ENCODE data around the gene P2RY8.
"Not testable (repeated sequence)": the region's sequence is repeated elsewhere in the genome, so short reads cannot be mapped to it uniquely, and the experiment has no call there.

The P2RY8 gene

DNA sequence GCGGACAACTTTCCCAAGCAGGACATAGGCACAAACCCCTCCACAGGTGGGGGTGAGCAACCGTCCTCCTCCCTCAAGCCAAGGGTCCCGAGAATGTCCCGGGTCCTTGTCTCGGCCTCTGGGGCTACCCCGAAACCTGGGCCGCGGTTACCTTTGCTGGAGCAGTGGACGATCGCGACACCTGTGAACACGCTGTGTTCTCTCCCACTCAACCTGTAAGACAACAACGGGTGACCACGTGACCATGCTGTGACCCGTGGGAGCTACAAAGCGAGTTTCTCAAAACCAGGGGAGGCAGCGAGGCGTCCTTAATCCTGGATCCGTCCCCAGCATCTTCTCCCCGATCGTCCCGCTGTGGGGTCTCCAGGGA lies 102.1 kb downstream of the P2RY8 start:
- H3K4me3 ChIP-seq (ENCODE audit: low read length): no peak overlapping the region
- H3K4me1 ChIP-seq (ENCODE audit: insufficient read depth, low read length): no peaks in the 10 kb centered on the region
- H3K27me3 ChIP-seq (ENCODE audit: insufficient read depth, low read length): no peaks in the 10 kb centered on the region
- H3K9me3 ChIP-seq (ENCODE audit: insufficient read depth, low read depth, low read length): peaks cover 4% of the 10 kb centered on the region; the same call in 1 of the 2 replicates
- no peak overlapping the region for H3K9ac ChIP-seq (ENCODE audit: low read depth, low read length)
- peaks cover 66% of the 10 kb centered on the region for H3K36me3 ChIP-seq (ENCODE audit: insufficient read depth, low read length)
- no peak overlapping the region for H3K27ac ChIP-seq (ENCODE audit: low read depth, low read length)
- WGBS: 95% methylated on average over 22 of the region's 22 CpGs

DNA sequence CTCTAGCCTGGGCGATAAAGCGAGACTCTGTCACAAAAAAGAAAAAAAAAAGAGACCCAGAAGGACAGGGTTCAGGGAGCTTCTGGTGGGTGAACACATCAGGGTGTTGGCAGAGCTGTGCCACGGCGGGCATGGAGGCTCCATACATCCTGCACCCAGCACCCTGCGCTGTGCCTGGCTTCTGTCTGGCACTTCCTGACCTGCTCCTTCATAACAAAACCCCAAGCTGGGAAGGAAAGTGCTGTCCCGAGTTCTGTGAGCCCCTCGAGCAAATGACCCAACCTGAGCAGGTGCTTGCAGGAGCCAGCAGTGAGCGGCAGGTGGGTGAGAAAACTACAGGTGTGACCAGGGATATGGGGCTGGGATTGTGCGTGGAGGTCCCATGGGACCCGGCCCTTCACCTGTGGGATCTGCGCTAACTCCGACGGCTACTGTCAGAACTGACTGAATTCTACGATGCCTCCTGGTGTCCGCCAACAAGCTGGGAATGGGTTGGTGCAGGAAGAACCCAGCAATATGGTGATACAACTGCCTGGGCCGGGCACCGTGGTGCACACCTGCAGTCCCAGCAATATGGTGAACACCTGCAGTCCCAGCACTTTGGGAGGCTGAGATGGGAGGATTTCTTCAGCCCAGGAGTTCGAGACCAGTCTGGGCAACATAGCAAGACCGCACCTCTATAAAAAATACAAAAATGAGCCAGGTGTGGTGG lies 103.2 kb downstream of the P2RY8 start:
- no peaks in the 10 kb centered on the region for H3K4me1 ChIP-seq (ENCODE audit: insufficient read depth, low read length)
- H3K27me3 ChIP-seq (ENCODE audit: insufficient read depth, low read length): no peaks in the 10 kb centered on the region
- H3K27ac ChIP-seq (ENCODE audit: low read depth, low read length): no peak overlapping the region
- H3K9me3 ChIP-seq (ENCODE audit: insufficient read depth, low read depth, low read length): peaks cover 4% of the 10 kb centered on the region; the same call in 1 of the 2 replicates
- 95% methylated on average over 19 of the region's 19 CpGs for WGBS
- H3K36me3 ChIP-seq (ENCODE audit: insufficient read depth, low read length): peaks cover 63% of the 10 kb centered on the region
- H3K4me3 ChIP-seq (ENCODE audit: low read length): no peak overlapping the region
- H3K9ac ChIP-seq (ENCODE audit: low read depth, low read length): no peak overlapping the region

DNA sequence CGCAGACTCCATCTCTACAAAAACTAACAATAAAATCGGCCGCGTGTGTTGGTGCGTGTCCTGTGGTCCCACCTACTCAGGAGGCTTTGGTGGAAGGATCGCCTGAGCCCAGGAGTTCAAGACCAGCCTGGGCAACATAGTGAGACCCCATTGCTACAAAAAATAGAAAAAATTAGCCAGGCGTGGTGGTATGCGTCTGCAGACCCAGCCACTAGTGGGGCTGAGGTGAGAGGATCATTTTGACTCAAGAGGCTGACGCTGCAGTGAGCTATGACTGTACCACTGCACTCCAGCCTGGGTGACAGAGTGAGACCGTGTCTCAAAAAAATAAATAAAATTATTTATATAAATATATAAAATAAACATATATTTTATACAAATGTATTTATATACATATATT lies 106.5 kb downstream of the P2RY8 start:
- no peak overlapping the region for H3K27ac ChIP-seq (ENCODE audit: low read depth, low read length)
- 94% methylated on average over 9 of the region's 10 CpGs for WGBS
- H3K4me1 ChIP-seq (ENCODE audit: insufficient read depth, low read length): no peaks in the 10 kb centered on the region
- peaks cover 59% of the 10 kb centered on the region for H3K36me3 ChIP-seq (ENCODE audit: insufficient read depth, low read length)
- H3K9me3 ChIP-seq (ENCODE audit: insufficient read depth, low read depth, low read length): no peaks in the 10 kb centered on the region
- H3K4me3 ChIP-seq (ENCODE audit: low read length): no peak overlapping the region
- H3K9ac ChIP-seq (ENCODE audit: low read depth, low read length): no peak overlapping the region
- H3K27me3 ChIP-seq (ENCODE audit: insufficient read depth, low read length): no peaks in the 10 kb centered on the region

DNA sequence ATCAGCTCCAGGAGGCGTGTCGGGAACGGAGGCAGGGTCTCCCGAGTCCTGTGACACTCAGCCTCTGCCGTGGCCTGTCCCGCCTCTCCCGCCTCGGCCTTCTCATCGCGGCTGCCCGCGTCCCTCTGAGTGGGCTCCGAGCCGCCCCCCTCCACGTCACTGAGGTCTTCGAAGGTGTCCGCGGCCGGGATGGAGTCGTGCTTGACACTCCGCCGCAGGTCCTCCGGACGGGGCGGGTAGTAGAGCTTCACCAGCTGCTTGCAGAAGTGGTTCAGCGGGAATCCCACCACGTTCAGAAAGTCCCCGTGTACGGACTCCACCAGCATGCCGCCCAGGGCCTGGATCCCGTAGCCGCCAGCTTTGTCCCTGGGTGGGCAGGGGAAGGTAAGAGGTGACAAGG lies 109.2 kb downstream of the P2RY8 start:
- H3K4me1 ChIP-seq (ENCODE audit: insufficient read depth, low read length): no peaks in the 10 kb centered on the region
- no peaks in the 10 kb centered on the region for H3K27me3 ChIP-seq (ENCODE audit: insufficient read depth, low read length)
- WGBS: 94% methylated on average over 32 of the region's 32 CpGs
- peaks cover 7% of the 10 kb centered on the region; the same call in 1 of the 2 replicates for H3K9me3 ChIP-seq (ENCODE audit: insufficient read depth, low read depth, low read length)
- no peak overlapping the region for H3K9ac ChIP-seq (ENCODE audit: low read depth, low read length)
- no peak overlapping the region for H3K27ac ChIP-seq (ENCODE audit: low read depth, low read length)
- peaks cover 68% of the 10 kb centered on the region for H3K36me3 ChIP-seq (ENCODE audit: insufficient read depth, low read length)
- no peak overlapping the region for H3K4me3 ChIP-seq (ENCODE audit: low read length)

DNA sequence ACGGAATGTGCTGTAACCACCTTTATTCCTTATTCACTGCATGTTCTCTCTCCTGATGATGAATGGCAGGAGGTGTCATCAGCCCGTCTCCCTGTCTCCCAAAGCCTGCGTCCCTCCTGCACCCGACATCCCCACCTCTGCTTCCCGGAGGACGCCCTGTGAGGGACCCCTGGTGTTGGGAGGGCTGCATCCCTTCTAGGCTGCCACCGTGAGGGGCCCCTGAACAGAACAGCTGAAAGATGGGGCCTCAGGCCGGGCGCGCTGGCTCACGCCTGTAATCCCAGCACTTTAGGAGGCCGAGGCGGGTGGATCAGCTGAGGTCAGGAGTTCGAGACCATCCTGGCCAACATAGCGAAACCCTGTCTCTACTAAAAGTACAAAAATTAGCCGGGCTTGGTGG lies 110.7 kb downstream of the P2RY8 start:
- 94% methylated on average over 16 of the region's 16 CpGs for WGBS
- H3K9me3 ChIP-seq (ENCODE audit: insufficient read depth, low read depth, low read length): peaks cover 18% of the 10 kb centered on the region; the same call in 1 of the 2 replicates
- not testable (repeated sequence) for H3K4me3 ChIP-seq (ENCODE audit: low read length); H3K27ac ChIP-seq (ENCODE audit: low read depth, low read length); H3K4me1 ChIP-seq (ENCODE audit: insufficient read depth, low read length); H3K27me3 ChIP-seq (ENCODE audit: insufficient read depth, low read length); H3K9ac ChIP-seq (ENCODE audit: low read depth, low read length)
- peaks cover 73% of the 10 kb centered on the region for H3K36me3 ChIP-seq (ENCODE audit: insufficient read depth, low read length)

DNA sequence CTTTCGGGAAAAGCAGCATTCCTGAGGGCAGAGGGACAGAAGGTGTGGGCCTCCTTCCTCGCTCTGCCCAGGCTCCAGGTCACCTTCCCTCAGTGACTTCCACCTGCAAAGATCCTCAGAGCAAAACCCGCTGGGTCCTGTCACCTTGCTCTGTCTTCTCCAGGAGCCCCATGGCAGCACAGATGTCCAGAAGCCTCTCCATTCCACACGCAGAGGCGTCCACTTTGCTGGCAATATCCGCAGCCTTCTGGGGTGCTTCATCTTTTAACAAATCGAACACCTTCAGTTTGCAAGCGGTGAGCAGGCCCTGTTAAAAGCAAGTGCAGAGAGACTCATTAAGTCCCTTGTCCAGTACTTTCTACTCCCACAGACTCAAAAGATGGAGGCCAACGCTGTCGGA lies 111.6 kb downstream of the P2RY8 start:
- H3K9ac ChIP-seq (ENCODE audit: low read depth, low read length): no peak overlapping the region
- H3K4me3 ChIP-seq (ENCODE audit: low read length): no peak overlapping the region
- no peak overlapping the region for H3K27ac ChIP-seq (ENCODE audit: low read depth, low read length)
- no peaks in the 10 kb centered on the region for H3K27me3 ChIP-seq (ENCODE audit: insufficient read depth, low read length)
- no peaks in the 10 kb centered on the region for H3K4me1 ChIP-seq (ENCODE audit: insufficient read depth, low read length)
- H3K36me3 ChIP-seq (ENCODE audit: insufficient read depth, low read length): peaks cover 81% of the 10 kb centered on the region
- WGBS: 86% methylated on average over 10 of the region's 10 CpGs
- peaks cover 18% of the 10 kb centered on the region; the same call in 1 of the 2 replicates for H3K9me3 ChIP-seq (ENCODE audit: insufficient read depth, low read depth, low read length)

DNA sequence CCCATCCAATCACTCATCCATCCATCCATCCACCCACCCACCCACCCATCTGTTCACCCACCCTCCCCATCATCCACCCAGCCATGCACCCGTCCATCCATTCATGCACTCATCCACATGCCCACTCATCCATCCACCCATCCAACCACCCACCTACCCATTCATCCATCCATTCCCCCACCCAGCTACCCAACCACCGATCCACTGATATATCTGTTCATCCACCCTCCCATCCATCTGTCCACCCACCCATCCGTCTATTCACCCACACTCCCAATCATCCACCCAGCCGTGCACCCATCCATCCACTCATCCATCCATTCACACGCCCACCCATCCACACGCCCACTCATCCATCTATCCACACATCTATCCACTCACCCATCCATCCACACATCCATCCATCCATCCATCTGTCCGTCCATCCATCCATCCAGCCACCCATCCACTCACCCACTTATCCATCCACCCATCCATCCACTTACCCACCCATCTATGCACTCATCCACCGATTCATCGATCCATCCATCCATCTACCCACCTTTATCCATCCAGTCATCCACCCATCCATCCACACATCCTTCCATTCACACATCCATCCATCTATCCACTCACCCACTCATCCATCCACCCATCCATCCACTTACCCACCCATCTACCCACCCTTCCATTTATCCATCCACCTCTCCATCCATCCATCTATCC lies 112.7 kb downstream of the P2RY8 start:
- H3K36me3 ChIP-seq (ENCODE audit: insufficient read depth, low read length): peaks cover 80% of the 10 kb centered on the region

DNA sequence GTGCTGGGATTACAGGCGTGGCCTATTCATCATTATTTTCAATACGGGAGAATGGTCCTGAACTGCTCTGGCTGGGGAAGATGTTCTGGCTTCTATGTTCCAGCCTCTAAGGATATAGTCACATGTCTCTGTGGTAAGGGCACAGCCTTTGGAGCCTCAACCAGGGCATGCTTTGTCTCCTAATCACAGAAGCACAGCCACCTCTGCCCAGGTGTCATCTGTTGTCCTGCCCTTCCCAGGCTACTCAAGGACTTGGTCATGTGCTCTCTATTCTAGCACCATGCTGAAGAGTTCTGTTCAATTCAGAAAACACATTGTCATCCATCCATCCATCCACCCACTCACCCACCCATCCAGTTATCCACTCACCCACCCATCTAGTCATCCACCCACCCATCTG lies 113.8 kb downstream of the P2RY8 start:
- peaks cover 88% of the 10 kb centered on the region for H3K36me3 ChIP-seq (ENCODE audit: insufficient read depth, low read length)
- H3K27me3 ChIP-seq (ENCODE audit: insufficient read depth, low read length): no peaks in the 10 kb centered on the region
- H3K9me3 ChIP-seq (ENCODE audit: insufficient read depth, low read depth, low read length): peaks cover 20% of the 10 kb centered on the region
- H3K9ac ChIP-seq (ENCODE audit: low read depth, low read length): no peak overlapping the region
- WGBS: 100% methylated on average over 2 of the region's 2 CpGs
- no peak overlapping the region for H3K27ac ChIP-seq (ENCODE audit: low read depth, low read length)
- no peak overlapping the region for H3K4me3 ChIP-seq (ENCODE audit: low read length)
- H3K4me1 ChIP-seq (ENCODE audit: insufficient read depth, low read length): no peaks in the 10 kb centered on the region

More for the DNA sequence above, 112.7 kb downstream of the P2RY8 start:
- no peak overlapping the region for H3K27ac ChIP-seq (ENCODE audit: low read depth, low read length)
- H3K4me3 ChIP-seq (ENCODE audit: low read length): no peak overlapping the region
- H3K4me1 ChIP-seq (ENCODE audit: insufficient read depth, low read length): no peaks in the 10 kb centered on the region
- H3K9me3 ChIP-seq (ENCODE audit: insufficient read depth, low read depth, low read length): peaks cover 18% of the 10 kb centered on the region; the same call in 1 of the 2 replicates
- no peaks in the 10 kb centered on the region for H3K27me3 ChIP-seq (ENCODE audit: insufficient read depth, low read length)
- 81% methylated on average over 9 of the region's 9 CpGs for WGBS
- no peak overlapping the region for H3K9ac ChIP-seq (ENCODE audit: low read depth, low read length)

DNA sequence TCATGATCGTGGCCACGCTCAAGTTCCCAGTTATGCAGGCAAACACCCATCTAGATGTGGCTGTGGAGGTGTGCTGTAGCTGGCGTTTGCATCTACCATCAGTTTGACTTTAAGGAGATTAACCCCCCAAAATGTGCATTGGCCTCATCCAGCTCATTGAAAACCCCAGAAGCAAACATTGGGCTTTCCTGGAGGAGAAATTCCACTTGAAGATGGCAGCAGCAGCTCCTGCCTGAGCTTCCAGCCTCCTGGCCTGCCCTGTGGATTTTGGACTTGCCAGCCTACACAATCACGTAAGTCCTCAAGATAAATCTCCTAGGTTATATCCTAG lies 114.9 kb downstream of the P2RY8 start:
- no peak overlapping the region for H3K4me3 ChIP-seq (ENCODE audit: low read length)
- WGBS: 94% methylated on average over 4 of the region's 4 CpGs
- H3K27ac ChIP-seq (ENCODE audit: low read depth, low read length): no peak overlapping the region
- no peak overlapping the region for H3K9ac ChIP-seq (ENCODE audit: low read depth, low read length)
- H3K4me1 ChIP-seq (ENCODE audit: insufficient read depth, low read length): no peaks in the 10 kb centered on the region
- no peaks in the 10 kb centered on the region for H3K27me3 ChIP-seq (ENCODE audit: insufficient read depth, low read length)
- H3K36me3 ChIP-seq (ENCODE audit: insufficient read depth, low read length): peaks cover 89% of the 10 kb centered on the region
- peaks cover 22% of the 10 kb centered on the region for H3K9me3 ChIP-seq (ENCODE audit: insufficient read depth, low read depth, low read length)

DNA sequence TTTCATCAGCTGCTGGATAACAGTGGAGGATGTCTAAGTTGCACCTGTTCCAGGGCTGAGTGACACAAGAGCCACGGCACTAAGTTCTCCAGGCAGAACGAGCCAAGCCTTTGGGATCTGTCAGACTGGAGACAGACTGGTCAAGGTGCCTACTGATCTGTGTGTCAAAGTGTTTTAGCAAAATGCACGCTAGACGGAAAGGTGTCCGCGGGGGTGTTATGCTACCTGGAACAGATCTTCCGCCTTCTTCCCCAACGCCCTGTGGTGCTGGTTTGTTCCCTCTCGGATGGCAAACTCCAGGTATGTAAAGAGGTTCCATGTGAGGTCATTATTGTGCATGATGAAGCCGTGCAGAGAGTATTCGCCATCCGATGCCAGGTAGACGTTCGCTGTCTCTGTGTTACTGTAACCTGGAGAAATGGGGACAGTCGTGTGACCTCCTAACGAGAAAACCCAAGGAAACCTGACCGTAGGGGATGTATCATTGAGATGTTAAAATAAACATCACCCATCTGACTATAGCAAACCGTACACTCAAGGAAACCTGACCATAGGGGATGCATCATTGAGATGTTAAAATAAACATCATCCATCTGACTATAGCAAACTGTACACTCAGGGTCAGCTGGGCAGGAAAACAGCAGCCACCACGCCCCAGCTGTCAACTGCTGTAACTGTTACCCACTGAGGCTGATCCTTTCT lies 115.4 kb downstream of the P2RY8 start:
- Histone ChIP-seq H3K4me3 (ENCODE audit: low read length) (no peak overlapping the region), H3K27ac (ENCODE audit: low read depth, low read length) (no peak overlapping the region), H3K36me3 (ENCODE audit: insufficient read depth, low read length) (peaks cover 91% of the 10 kb centered on the region), H3K9me3 (ENCODE audit: insufficient read depth, low read depth, low read length) (peaks cover 22% of the 10 kb centered on the region), H3K4me1 (ENCODE audit: insufficient read depth, low read length) (no peaks in the 10 kb centered on the region), H3K27me3 (ENCODE audit: insufficient read depth, low read length) (no peaks in the 10 kb centered on the region), H3K9ac (ENCODE audit: low read depth, low read length) (no peak overlapping the region)
- WGBS: 95% methylated on average over 18 of the region's 19 CpGs

DNA sequence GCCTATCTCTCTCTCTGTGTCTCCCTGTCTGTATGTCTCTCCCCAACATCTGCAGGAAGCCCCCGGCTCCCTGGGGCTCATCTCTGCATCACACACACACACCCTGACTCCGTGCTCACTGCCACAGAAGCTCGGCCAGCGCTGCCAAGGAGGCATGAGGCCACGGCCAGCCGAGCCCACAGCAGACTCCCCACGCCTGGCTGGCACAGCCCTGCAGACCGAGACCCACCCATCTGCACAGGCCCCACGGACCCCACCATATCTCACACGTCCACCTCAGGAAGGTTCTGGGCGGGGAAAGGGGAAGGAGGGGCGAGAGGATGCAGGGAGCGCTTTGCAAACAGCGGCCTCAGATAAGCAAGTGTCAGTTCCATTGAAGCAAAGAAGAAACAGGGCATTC lies 116.6 kb downstream of the P2RY8 start:
- no peaks in the 10 kb centered on the region for H3K4me1 ChIP-seq (ENCODE audit: insufficient read depth, low read length)
- no peaks in the 10 kb centered on the region for H3K27me3 ChIP-seq (ENCODE audit: insufficient read depth, low read length)
- 79% methylated on average over 13 of the region's 14 CpGs for WGBS
- H3K36me3 ChIP-seq (ENCODE audit: insufficient read depth, low read length): peaks cover 90% of the 10 kb centered on the region
- H3K9me3 ChIP-seq (ENCODE audit: insufficient read depth, low read depth, low read length): peaks cover 22% of the 10 kb centered on the region
- H3K4me3 ChIP-seq (ENCODE audit: low read length): no peak overlapping the region
- H3K9ac ChIP-seq (ENCODE audit: low read depth, low read length): no peak overlapping the region
- H3K27ac ChIP-seq (ENCODE audit: low read depth, low read length): no peak overlapping the region

Measured in HUES64 (cell line).